ENCODE results near the gene ZNF423.
A peak's percentile ranks its signal among the peaks of the same experiment; 100 is the strongest.

ZNF423 gene

DNA sequence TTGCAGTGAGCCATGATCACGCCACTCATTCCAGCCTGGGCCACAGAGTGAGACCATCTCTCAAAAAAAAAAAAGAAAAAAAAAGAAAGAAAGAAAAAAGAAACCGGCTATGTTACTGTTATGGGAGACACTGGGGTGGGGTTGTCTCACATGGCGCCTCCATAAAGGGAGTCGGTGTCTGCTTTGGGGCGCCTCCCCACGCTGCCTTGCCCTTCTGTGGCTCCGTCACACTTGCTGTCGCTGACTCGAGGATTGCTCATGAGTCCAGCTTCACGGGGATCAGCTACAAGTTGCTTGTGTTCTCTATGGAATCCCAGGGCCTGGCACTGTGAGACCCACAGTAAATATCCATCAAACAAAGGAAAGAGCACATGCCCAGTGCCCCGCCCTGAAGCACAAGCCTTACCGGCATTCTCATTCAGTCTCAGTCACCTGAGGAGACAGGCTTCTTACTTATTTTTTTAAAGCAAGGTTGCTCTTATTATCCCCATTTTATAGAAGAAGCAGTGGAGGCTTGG is 40.6 kb upstream of the ZNF423 start:
- no peak for DNase-seq (ENCODE audit: low read depth)
- TF ChIP-seq, protein P1, sequence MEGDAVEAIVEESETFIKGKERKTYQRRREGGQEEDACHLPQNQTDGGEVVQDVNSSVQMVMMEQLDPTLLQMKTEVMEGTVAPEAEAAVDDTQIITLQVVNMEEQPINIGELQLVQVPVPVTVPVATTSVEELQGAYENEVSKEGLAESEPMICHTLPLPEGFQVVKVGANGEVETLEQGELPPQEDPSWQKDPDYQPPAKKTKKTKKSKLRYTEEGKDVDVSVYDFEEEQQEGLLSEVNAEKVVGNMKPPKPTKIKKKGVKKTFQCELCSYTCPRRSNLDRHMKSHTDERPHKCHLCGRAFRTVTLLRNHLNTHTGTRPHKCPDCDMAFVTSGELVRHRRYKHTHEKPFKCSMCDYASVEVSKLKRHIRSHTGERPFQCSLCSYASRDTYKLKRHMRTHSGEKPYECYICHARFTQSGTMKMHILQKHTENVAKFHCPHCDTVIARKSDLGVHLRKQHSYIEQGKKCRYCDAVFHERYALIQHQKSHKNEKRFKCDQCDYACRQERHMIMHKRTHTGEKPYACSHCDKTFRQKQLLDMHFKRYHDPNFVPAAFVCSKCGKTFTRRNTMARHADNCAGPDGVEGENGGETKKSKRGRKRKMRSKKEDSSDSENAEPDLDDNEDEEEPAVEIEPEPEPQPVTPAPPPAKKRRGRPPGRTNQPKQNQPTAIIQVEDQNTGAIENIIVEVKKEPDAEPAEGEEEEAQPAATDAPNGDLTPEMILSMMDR (IDR thresholded peaks at IDR 0.05; ENCODE audit: low read depth, low read length, missing control alignments) = no peak
- H3K4me3 ChIP-seq (ENCODE audit: low read depth, low read length) = no peak overlapping the region

DNA sequence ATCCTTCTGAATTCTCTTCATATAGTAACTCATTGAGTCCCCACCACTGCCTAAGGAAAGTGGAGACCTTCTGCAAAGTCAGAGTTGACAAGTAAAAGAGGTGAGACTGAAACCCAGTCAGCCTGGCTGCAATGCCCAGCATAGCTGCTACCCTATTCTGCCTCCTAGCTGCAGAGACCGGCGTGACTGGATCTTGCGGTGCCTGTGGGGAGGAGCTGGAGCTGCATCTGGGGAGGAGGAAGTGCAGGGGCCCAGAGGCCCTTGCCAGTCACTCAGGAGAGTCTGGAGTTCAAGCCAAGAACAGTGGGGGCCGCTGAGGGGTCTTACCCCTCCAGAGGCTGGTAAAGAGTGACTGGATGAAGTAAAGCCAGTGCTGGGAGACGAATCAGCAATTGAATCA is 35.0 kb upstream of the ZNF423 start:
- no peak for DNase-seq (ENCODE audit: low read depth)
- TF ChIP-seq, protein P1 (IDR thresholded peaks at IDR 0.05; ENCODE audit: low read depth, low read length, missing control alignments) = peak; percentile 38
- H3K4me3 ChIP-seq (ENCODE audit: low read depth, low read length) = no peak overlapping the region

DNA sequence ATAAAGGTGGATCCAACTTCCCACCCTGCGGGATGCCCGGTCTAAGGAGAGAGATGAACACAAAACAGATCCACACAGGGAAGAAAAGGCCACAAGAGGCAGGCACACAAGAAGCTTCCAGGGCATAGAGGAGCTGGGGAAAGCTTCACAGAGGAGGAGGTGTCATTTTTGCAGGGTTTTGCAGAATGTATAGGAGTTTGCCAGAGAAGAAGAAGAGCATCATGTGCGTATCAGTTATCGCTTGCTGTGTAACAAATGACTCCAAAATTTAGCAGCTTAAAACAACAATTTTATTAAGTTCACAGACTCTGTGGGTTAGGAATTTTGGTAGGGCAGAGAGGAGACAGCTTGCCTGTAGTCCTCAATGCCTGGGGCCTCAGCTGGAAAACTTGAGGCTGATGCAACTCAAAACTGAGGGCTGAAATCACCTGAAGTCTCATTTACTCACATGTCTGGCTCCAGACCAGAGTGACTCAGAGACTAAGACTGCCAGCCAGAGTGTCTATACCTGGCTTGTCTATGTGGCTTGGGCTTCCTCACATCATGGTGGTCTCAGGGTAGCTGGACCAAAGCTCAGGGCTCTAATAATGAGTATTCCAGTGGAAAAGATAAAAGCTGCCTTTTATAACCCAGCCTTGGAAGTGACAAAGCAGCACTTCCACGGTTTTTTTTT is 33.9 kb upstream of the ZNF423 start:
- no peak for DNase-seq (ENCODE audit: low read depth)
- TF ChIP-seq, protein P1 (IDR thresholded peaks at IDR 0.05; ENCODE audit: low read depth, low read length, missing control alignments) = no peak
- H3K4me3 ChIP-seq (ENCODE audit: low read depth, low read length) = no peak overlapping the region

DNA sequence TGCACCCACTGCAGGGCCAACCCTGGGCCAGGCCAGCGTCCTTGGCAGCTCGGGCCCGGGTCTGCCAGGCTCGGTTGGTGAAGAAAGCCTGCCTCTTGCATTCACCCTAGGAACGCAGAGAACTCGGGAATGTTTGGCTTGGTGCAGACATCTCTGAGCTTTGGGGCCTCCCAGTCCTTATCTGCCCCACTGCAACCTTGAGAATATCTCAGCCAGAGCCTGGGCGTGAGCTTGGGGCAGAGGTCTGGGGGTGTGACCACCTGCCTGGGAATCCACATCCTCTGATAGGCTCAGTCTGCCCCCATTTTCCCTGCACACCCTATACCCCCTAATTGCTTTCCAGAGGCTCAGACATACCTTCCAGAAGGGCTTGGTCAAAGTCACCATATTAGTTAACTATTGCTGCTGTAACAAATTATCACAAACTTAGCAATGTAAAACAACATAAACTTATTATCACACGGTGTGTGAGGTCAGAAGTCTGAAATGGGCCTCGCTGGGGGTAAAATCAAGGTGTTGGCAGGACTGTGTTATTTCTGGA is 30.7 kb upstream of the ZNF423 start:
- TF ChIP-seq, protein P1 (IDR thresholded peaks at IDR 0.05; ENCODE audit: low read depth, low read length, missing control alignments) = no peak
- no peak overlapping the region for H3K4me3 ChIP-seq (ENCODE audit: low read depth, low read length)
- DNase-seq (ENCODE audit: low read depth) = no peak

DNA sequence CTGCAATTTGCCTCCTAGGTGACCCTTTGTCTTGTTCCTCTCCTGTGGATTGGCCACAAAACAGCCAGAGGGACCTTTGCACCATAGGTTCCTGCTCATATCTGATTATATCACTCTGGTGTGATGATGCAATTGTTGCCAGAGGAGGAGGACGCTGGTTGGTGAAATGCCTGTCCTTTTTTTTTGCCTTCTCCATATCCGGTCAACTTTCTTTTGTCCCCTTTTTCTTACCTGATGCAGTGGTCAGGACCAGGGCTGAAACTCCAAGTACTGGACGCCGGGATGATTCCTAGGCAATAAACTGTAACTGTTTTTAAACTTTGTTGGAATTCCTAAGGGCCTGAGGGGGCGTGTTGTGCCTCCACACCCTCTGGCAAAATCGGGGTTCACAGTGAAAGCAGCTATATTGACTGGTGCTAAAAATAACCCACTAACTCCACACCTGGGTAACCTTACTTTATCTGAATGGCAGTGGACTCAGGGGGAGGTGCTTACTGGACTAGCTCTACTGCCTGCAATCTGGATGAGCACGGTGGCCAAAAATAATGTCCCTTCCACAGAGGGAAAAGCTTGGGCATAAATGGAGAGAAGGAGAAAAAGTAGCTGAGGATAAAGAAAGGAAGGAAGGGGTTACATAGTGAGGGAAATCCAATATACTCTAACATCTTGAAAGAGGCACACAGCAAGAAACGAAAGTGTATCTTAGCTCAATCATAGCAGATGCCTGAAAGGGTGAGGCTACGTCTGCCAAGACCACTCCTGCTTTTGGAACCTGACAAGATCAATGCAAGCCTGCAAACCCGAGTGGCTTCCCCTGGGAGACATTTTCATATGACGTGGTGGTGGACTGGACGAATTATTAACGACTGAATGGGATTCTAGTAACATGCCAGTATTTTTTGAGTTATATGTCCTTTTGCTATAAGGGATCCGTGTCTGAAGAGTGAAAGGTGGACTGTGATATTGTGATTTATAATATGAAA is 28.4 kb upstream of the ZNF423 start:
- DNase-seq (ENCODE audit: low read depth) = no peak
- TF ChIP-seq, protein P1 (IDR thresholded peaks at IDR 0.05; ENCODE audit: low read depth, low read length, missing control alignments) = no peak
- H3K4me3 ChIP-seq (ENCODE audit: low read depth, low read length) = no peak overlapping the region

DNA sequence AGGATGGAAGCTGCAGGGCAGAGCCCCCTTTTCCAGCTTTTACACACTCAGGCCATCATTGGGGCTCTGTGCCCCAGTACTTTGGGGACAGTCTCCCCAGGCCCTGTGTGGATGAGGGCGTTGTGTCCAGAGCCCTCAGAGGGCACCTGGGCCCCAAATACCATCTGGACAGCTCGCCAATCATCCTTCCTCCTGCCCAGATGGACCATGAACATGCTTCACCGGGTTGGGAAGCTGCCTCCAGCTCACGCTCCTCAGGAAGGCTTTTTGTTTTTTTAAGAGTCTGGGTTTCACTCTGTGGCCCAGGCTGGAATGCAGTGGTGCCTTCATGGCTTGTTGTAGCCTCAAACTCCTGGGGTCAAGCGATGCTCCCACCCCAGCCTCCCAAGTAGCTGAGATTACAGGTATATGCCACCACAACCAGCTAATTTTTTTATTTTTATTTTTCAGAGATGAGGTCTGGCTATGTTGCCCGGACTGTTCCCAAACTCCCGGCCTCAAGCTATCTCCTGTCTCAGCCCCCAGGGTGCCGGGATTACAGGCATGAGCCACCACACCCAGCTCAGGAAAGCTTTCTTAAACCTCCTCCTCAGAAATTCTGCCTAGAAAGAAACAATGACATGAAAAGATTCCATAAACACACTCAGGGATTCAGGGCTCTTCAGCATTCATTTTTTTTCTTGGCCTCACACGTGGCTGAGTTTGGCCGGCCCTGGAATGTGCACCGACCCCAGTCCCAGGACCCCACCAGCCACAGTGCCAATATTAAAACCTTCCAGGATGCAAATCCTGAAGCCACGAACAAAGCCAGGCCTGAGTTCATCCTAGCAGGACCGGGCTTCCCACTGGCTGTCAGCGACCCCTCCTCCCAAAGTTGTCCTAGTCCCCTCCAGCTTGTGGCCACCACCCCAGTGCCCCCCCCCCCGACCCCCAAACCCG is 27.4 kb upstream of the ZNF423 start:
- H3K4me3 ChIP-seq (ENCODE audit: low read depth, low read length) = no peak overlapping the region
- no peak for DNase-seq (ENCODE audit: low read depth)
- TF ChIP-seq, protein P1 (IDR thresholded peaks at IDR 0.05; ENCODE audit: low read depth, low read length, missing control alignments) = no peak

All from GM12864 (cell line).